Neuron (in vitro differentiated cells): ENCODE measurements around the gene ZKSCAN2.

Experiments used
- H2AFZ ChIP-seq: one replicate; pipeline ENCODE4 v1.6.1; 2013; ENCODE audit warnings: low read depth, mild to moderate bottlenecking, inconsistent platforms, low read length, moderate library complexity
- H3K27me3 ChIP-seq: one replicate; pipeline ENCODE4 v1.6.1; 2013; ENCODE audit warnings: low read length; ENCODE audit not compliant: insufficient read depth
- H3K36me3 ChIP-seq: one replicate; pipeline ENCODE4 v1.6.1; 2013; ENCODE audit warnings: low read length; ENCODE audit not compliant: insufficient read depth
- H3K4me1 ChIP-seq: one replicate; pipeline ENCODE4 v1.6.1; 2013; ENCODE audit warnings: low read length; ENCODE audit not compliant: insufficient read depth
- H3K4me3 ChIP-seq: 2 replicates; pipeline ENCODE4 v1.5.1; 2013; ENCODE audit warnings: mild to moderate bottlenecking, low read length, moderate library complexity
- H3K9me3 ChIP-seq: one replicate; pipeline ENCODE4 v1.6.1; 2013; ENCODE audit warnings: low read length

The ZKSCAN2 gene

DNA sequence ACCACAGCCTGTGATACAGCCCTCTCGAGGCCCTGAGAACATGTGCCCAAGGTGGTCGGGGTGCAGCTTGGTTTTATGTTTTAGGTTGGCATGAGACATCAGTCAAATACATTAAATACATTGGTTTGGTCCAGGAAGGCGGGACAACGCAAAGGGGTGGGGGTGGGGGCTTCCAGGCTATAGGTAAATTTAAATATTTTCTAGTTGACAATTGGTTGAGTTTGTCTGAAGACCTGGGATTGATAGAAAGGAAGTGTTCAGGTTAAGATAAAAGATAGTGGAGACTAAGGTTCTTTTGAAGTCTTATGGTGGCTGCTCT is 1.2 kb upstream of the ZKSCAN2 start:
- Histone ChIP-seq H3K4me1 (peaks cover 33% of the 10 kb centered on the region), H3K36me3 (peaks cover 21% of the 10 kb centered on the region), H3K27me3 (no peaks in the 10 kb centered on the region), H3K9me3 (no peaks in the 10 kb centered on the region), H2AFZ (no peak overlapping the region), H3K4me3 (peak overlapping the region; percentile 56)

DNA sequence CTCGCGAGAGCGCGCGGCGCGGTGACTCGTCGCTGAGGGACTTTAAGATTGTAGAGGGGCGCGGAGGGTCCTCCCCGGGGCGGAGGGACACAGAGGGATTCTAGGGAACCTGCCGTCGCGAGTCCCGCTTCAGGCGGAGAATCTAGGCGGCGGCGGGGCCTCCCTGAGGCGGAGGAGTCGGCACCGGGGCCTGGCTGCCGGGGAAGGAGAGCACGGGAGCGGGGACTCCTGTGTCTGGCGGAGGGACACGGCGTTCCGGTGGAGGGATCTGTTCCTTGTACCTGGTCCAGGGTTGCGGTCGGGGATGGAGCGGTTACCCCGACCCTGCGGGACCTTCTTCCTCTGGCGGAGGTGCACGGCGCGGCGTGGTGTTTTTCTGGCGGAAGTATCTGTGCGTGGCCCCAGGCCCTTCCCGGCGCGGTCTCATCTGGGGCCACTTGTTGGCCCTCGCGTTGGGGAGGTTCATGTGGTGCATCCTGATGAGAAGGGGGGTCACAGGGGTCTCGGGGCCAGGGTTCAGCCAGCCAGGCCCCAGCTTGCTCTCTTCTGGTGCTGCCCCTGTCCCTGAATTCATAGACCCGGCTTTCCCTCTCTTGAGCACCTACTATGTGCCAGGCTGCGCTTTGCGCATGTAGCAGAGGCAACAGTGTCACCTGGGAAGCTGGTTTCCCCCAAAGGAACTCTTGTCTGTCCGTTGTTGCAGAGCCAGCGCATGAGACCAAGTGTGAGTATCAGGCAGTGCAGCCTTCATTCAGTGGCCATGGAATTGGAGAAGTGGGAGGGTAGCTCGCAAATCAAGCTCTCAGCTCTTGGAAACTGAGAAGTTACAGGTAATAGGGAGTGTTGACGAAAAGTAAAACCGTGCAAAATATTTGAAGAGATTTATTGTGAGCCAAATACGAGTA is 563 bp upstream of the ZKSCAN2 start:
- Histone ChIP-seq H3K36me3 (peaks cover 22% of the 10 kb centered on the region), H3K9me3 (no peaks in the 10 kb centered on the region), H3K4me3 (peak overlapping the region; percentile 56), H3K4me1 (peaks cover 33% of the 10 kb centered on the region), H3K27me3 (no peaks in the 10 kb centered on the region), H2AFZ (peak overlapping the region; percentile 60)

DNA sequence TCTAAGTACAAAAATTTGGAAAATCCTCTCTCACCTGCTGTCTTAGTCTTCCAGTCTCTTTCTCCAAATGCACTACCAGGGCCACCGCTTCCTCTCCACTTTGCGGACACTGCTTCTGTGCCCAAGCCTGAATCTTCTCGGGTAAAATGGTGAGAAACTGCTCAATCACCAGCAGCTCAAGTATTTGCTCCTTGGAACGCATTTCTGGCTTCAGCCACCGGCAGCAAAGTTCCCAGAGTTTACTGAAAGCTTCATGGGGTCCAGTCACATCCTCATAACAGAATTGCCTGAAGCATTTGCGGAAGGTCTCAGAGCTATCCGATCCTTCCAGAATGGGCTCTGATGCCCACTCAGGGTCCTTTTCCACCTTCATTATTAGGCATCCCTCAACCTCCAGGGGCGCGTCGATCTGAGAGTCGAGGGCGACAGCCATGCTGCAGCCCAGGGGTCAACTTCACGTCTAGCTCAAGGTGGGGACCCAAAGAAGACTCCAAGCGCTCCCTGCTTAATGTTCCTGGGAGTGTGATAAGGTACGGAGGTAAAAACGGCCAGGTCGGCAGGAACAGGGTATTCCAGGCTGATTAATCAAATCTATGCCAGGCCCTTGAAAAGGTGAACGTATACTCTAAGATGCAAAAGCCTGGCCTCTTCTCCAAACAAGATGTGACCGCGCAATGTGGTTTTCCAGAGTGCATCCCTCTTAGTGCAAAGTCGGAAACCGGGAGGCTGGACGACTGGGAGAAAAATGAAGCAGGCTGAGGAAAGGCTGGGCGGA is 763 bp downstream of the ZKSCAN2 start:
- Histone ChIP-seq H3K36me3 (peaks cover 28% of the 10 kb centered on the region), H3K4me3 (peak overlapping the region; percentile 56), H2AFZ (peak overlapping the region; percentile 50), H3K4me1 (peaks cover 33% of the 10 kb centered on the region), H3K9me3 (no peaks in the 10 kb centered on the region), H3K27me3 (no peaks in the 10 kb centered on the region)

DNA sequence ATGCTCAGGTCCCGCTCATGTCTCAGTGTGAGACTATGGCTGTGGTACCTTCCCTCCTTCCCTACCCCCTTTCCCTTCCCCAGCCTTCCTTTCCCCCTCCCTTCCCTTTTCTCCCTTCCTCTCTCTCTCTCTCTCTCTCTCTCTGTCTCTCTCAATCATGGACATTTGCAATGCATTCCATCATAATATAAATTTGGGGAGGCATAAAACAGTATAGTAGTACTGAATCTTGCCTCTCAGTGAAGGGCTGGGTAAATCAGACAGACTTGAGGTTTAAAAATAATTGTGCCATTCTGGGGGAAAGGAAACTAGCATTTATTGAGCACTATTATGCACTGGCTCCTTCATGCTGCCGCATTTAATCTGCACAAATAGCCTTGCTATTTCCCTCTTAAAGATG is 4.3 kb downstream of the ZKSCAN2 start:
- peaks cover 56% of the 10 kb centered on the region for H3K36me3 ChIP-seq
- H3K4me3 ChIP-seq, result no peak overlapping the region
- H2AFZ ChIP-seq, result no peak overlapping the region
- no peaks in the 10 kb centered on the region for H3K27me3 ChIP-seq
- H3K9me3 ChIP-seq, result peaks cover 9% of the 10 kb centered on the region
- peaks cover 14% of the 10 kb centered on the region for H3K4me1 ChIP-seq

DNA sequence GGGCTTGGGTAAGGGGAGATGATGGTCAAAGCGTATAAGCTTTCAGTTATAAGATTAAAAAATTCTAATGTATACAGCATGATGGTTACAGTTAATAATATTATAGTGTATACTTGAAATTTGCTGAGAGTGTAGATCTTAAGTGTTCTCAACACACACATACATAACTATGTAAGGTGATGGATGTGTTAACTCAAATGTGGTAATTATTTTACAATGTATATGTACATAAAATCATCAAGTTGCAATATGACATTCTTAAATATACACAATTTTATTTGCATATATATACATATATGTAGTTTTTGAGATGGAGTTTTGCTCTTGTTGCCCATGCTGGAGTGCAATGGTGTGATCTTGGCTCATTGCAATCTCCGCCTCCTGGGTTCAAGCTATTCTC is 7.2 kb downstream of the ZKSCAN2 start:
- Histone ChIP-seq H3K4me3 (no peak overlapping the region), H3K9me3 (peaks cover 15% of the 10 kb centered on the region), H3K36me3 (peaks cover 80% of the 10 kb centered on the region), H3K27me3 (no peaks in the 10 kb centered on the region), H2AFZ (no peak overlapping the region), H3K4me1 (peaks cover 6% of the 10 kb centered on the region)

DNA sequence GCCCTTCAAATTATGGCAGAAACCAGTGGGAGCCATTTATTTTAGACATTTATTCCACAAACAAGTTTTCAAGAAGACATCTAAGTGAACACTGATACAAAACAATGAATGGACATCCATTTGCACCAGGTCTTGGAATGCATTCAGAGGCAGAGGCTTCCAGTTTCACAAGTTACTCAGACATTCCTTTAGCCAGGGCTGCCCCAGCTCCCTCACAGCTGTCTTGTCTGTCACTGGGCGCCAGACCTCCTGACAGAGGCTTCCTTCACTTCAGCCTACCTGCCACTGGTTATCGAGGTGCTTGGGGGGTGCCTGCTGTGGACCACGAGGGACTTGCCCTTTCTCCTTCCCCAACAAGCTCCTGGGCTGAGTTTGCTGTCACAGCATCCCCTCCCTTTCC is 21.7 kb downstream of the ZKSCAN2 start:
- Histone ChIP-seq H3K27me3 (no peaks in the 10 kb centered on the region), H2AFZ (no peak overlapping the region), H3K9me3 (no peaks in the 10 kb centered on the region), H3K4me3 (no peak overlapping the region), H3K4me1 (peaks cover 2% of the 10 kb centered on the region), H3K36me3 (peaks cover 44% of the 10 kb centered on the region)

DNA sequence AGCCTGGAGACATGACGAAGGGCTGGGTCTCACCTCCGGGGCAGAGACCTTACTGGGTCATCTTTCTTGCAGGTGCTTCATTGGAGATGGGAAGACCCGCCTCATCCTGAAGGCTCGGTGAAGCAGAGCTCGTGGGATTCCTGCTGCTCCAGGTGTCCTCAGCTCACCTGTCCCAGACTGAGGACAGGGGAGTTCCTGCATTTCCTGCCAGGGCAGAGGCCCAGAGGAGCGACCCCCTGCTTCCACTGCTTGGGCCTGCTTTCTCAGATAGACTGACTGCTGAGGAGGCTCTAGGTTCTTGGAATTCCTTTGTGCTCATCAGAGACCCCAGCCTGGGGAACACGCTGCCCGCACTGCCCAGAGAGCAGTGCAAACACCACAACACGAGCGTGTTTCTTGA is 29.3 kb downstream of the ZKSCAN2 start:
- Histone ChIP-seq H3K9me3 (no peaks in the 10 kb centered on the region), H3K36me3 (no peaks in the 10 kb centered on the region), H3K4me1 (no peaks in the 10 kb centered on the region), H2AFZ (no peak overlapping the region), H3K4me3 (no peak overlapping the region), H3K27me3 (no peaks in the 10 kb centered on the region)

DNA sequence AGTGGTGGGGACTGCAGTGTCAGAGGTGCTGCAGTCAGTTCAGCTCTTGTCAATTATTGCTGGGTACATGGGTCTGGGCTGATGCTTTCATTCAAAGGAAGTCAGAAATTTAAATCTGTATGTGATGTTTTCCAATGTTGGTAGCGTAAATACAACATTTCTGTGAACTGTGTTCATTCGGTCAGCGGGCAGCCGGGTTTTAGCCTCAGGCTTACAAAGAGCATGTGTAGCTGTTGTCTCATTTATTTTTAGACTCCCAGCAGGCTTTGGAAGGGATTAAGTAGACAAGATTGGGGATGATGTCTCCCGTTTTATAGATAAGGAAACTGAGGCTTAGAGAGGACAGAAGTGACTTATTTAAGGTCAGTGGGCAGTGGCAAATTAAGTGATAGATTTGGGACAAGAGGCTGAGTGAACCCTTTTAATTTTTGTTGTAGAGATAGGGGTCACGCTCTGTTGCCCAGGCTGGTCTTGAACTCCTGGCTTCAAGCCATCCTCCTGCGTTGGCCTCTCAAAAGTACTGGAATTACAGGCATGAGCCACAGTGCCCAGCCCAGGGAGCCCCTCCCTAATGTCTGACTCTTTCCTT is 32.8 kb downstream of the ZKSCAN2 start:
- no peaks in the 10 kb centered on the region for H3K27me3 ChIP-seq
- H2AFZ ChIP-seq, result no peak overlapping the region

DNA sequence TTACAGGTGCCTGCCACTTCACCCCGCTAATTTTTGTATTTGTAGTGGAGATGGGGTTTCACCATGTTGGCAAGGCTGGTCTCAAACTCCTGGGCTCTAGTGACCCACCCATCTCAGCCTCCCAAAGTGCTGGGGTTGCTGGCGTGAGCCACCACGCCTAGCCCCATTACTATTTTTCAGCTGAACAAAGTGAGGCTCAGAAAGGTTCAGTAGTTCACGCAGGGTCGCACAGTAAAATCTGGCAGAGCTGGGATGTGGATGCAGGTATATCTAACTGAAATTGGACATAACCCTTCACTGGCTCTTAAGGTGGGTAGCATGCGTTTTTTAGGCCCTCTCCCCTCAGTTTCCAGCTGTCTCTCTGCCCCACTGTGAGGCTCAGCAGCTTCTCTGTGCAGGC is 33.7 kb downstream of the ZKSCAN2 start:
- Histone ChIP-seq H2AFZ (no peak overlapping the region), H3K36me3 (no peaks in the 10 kb centered on the region), H3K4me3 (no peak overlapping the region), H3K9me3 (no peaks in the 10 kb centered on the region), H3K4me1 (no peaks in the 10 kb centered on the region), H3K27me3 (no peaks in the 10 kb centered on the region)

More for the DNA sequence above, 32.8 kb downstream of the ZKSCAN2 start:
- H3K4me3 ChIP-seq, result no peak overlapping the region
- no peaks in the 10 kb centered on the region for H3K9me3 ChIP-seq
- no peaks in the 10 kb centered on the region for H3K4me1 ChIP-seq
- no peaks in the 10 kb centered on the region for H3K36me3 ChIP-seq

DNA sequence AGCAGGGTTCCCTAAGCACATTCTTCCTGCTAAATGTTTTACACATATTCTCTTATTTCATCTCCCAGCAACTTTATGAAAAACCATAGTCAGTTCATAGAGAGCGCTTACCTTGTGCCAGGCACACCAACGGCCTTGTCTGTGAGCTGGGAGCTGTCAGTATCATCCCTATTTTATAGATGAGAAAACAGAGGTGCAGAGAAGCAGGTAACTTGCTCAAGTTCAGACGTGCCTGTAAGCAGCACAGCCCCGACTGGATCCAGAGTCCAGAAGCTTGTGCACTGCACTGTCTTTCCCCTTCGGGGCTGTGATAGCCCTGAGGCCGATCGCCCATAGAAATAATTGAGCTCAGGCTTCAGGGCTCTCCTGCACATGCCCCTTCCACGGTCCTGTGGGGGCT is 34.7 kb downstream of the ZKSCAN2 start:
- Histone ChIP-seq H3K27me3 (no peaks in the 10 kb centered on the region), H3K36me3 (no peaks in the 10 kb centered on the region), H3K4me3 (no peak overlapping the region), H2AFZ (peak overlapping the region; percentile 37), H3K4me1 (no peaks in the 10 kb centered on the region), H3K9me3 (no peaks in the 10 kb centered on the region)

DNA sequence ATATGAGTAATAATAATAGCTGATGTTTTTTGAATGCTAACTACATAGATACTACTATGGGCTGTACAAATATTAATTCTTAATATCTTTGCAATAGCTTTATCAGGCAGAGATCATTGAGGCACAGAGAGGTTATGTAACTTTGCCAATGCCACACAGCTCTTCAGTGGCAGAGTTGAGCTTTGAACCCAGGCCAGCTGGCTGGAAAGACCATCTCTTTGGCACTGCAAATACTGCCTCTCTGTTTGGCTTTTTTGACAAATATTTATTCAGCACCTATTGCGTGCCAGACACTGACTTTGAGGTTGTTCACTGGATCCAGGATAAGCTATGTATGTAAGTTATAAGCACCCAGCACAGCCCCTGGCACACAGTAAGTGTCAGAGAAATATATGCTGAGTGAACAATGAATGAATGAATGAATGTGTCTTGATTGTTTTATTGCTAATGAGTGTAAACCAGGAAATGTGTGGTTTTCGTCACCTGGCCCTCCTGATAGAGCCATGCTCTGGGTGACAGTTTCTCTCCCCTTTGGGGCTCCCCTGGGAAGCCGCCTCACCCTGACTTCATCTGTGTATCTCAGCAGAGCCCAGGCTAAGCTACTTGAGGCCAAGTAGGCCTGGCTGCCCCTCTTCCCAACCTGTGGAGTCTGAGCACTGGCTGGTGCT is 38.4 kb downstream of the ZKSCAN2 start:
- Histone ChIP-seq H3K9me3 (no peaks in the 10 kb centered on the region), H3K36me3 (no peaks in the 10 kb centered on the region), H2AFZ (no peak overlapping the region), H3K4me1 (no peaks in the 10 kb centered on the region), H3K27me3 (no peaks in the 10 kb centered on the region), H3K4me3 (no peak overlapping the region)

DNA sequence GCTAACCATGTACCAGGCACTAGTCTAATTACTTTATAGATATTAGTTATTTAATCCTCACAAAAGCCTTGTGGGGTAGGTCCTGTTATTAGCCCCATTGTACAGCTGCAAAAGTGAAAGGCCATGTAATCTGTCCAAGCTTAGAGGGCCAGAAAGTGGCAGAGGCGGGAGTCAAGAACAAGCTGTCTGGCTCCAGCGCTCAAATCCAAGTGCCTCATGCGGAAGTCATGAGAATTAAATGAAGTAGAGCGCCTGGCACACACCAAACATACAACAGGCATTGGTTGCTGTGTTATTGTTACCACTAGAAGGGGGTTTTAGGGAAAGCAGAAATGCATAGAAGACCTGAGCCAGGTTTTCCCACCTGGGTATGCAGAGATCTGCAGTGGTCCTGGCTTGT is 39.7 kb downstream of the ZKSCAN2 start:
- Histone ChIP-seq H3K4me1 (no peaks in the 10 kb centered on the region), H3K36me3 (no peaks in the 10 kb centered on the region), H2AFZ (no peak overlapping the region), H3K9me3 (no peaks in the 10 kb centered on the region), H3K4me3 (no peak overlapping the region), H3K27me3 (no peaks in the 10 kb centered on the region)

DNA sequence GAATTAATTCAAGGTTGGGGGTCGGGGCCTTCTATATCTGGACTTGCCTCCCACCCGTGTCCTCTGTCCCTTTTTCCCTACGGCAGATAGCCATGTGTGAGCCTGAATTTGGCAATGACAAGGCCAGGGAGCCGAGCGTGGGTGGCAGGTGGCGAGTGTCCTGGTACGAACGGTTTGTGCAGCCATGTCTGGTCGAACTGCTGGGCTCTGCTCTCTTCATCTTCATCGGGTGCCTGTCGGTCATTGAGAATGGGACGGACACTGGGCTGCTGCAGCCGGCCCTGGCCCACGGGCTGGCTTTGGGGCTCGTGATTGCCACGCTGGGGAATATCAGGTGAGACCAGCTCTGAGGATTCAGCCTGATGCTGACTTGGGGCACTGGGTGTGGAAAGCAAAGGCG is 40.5 kb downstream of the ZKSCAN2 start:
- Histone ChIP-seq H3K4me1 (no peaks in the 10 kb centered on the region), H3K27me3 (no peaks in the 10 kb centered on the region), H3K36me3 (no peaks in the 10 kb centered on the region), H3K4me3 (no peak overlapping the region), H3K9me3 (no peaks in the 10 kb centered on the region), H2AFZ (no peak overlapping the region)
